Measurements from ENCODE around the gene SBF2.

DNA sequence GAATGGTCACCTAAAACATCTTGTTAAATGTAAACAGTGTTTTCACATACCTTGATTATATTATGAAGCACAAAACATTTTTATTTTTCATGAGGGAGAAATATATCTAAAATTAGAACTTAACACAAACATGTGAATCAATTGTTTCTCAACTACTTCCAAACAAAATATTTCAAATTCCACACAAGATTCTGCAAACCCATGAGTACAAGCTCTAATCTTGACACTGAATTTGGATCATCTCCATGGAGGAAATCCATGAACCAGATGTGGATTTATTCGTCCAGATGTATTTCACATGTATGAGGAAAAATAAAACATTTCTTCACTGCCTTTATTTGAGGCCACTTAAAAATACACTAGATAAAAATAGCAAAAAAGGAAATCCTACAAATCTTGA, 184.2 kb downstream of the SBF2 start:
- TF ChIP-seq PAX5 (IDR thresholded peaks at IDR 0.05; ENCODE audit: insufficient read depth, low read length, severe bottlenecking), result no peak
- no peak for TF ChIP-seq POLR2A (IDR thresholded peaks at IDR 0.05; ENCODE audit: low read depth, low read length)
- no peak for TF ChIP-seq POLR2AphosphoS5 (IDR thresholded peaks at IDR 0.05; ENCODE audit: low read depth, low read length)
- TF ChIP-seq TAF1 (IDR thresholded peaks at IDR 0.05; ENCODE audit: low read depth, low read length), result no peak
- no peak for TF ChIP-seq POU2F2 (IDR thresholded peaks at IDR 0.05; ENCODE audit: low read depth, low read length)
- TF ChIP-seq SPI1 (IDR thresholded peaks at IDR 0.05; ENCODE audit: low read depth, low read length), result no peak
